HG02885 (cell line): ENCODE results near the gene MAPK8IP3.

ENCODE experiments used
- ATAC-seq: cut with Tn5 transposase; IDR thresholded peaks from one replicate; pipeline ENCODE4 v1.9.1; 2021; ENCODE audit warnings: mild to moderate bottlenecking; ENCODE audit not compliant: unreplicated experiment, poor library complexity

The MAPK8IP3 gene

GRCh38 chr16:1757714-1758461 is 51.9 kb downstream of the MAPK8IP3 start:
- ATAC-seq: no peak

GRCh38 chr16:1758923-1759322 is 52.9 kb downstream of the MAPK8IP3 start:
- no peak for ATAC-seq

DNA sequence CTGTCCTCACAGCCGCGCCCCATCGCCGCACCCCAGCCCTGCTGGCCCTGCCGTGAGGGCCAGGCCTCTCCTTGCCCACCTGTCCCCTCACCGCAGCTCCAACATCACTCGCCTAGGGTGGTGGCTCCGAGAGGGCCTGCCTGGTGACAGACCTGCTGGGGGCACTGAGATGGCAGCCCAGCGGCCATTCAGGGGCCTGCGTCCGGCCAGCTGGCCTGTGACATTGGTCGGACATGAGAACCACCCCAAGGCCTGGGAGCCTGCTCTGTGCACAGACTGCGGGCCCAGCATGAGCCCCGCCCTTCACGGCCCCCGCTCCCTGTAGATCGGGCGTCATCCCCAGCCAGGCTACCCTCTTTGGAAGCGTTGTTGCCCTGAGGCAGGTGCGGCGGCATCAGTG is 53.5 kb downstream of the MAPK8IP3 start:
- ATAC-seq: no peak

DNA sequence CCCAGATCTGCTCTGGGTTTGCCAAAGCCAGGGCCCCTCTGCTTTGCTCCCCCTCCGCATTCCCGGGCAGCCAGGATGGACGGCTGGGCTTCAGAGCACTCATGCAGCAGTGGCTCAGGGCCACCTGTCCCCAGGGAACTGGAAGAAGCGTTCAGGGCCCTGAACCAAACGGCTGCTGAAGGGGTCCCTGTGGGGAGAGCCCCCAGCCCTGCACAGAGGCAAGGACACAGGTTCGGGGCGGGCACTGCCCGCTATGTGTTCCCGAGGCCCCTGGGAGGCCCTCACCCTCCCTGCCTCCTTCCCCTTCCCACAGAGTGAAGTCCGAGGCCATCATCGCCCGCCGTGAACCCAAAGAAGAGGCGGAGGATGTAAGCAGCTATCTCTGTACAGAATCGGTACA is 54.9 kb downstream of the MAPK8IP3 start:
- no peak for ATAC-seq

DNA sequence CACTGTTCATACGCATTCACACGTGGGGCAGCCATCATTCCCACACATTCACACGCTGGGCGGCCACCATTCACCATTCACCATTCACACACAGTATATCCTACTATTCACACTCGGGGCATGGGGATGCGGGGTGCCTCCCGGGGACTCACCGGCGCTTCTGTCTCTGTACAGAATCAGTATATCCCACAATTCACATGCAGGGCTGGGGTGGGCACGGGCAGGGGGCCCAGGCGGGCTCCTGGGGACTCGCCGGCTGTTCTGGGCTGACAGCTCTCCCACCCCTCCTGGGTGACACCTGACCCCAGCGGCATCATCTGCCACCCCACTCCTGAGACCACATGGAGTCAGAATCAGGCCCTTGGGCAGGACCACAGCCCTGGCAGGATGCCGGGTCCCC is 55.8 kb downstream of the MAPK8IP3 start:
- ATAC-seq: no peak

- ATAC-seq: no peak
Observed at GRCh38 chr16:1762196-1762878, 56.3 kb downstream of the MAPK8IP3 start.

GRCh38 chr16:1762879-1763520 is 57.0 kb downstream of the MAPK8IP3 start:
- no peak for ATAC-seq

DNA sequence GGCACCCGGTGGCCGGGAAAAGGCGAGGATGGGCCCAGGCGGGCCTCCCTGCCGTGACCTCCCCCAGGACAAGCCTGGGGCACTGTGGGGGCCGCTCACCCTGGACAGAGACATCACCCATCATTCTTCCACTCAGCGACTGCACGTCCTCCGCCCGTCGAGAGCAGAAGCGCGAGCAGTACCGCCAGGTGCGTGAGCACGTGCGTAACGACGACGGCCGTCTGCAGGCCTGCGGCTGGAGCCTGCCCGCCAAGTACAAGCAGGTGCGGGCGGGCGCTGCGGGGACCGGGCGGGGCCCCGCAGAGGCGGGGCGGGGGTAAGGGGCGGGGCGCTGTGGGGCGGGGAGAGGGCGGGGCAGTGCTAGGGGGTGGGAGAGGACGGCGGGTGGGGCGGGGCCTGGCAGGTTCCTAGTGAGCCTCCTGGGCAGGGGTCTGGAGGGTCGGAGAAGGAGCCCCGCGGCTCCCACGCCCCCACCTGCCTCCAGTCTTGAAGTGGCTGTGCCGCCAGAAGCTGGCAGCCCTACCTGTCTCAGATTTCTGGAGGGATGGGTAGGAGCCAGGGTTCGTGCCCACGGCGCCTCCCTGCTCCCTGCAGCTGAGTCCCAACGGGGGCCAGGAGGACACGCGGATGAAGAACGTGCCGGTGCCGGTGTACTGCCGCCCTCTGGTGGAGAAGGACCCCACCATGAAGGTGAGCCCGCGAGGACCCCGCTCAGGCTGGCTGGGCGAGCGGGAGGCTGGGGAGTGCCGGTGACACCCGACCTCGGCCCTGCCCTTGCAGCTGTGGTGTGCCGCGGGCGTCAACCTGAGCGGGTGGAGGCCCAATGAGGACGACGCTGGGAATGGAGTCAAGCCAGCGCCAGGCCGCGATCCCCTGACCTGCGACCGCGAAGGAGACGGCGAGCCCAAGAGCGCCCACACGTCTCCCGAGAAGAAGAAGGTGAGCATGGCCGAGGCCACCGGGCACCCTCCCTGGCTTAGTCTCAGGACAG is 57.8 kb downstream of the MAPK8IP3 start:
- ATAC-seq: no peak

GRCh38 chr16:1764971-1765370 is 59.0 kb downstream of the MAPK8IP3 start:
- ATAC-seq: no peak

DNA sequence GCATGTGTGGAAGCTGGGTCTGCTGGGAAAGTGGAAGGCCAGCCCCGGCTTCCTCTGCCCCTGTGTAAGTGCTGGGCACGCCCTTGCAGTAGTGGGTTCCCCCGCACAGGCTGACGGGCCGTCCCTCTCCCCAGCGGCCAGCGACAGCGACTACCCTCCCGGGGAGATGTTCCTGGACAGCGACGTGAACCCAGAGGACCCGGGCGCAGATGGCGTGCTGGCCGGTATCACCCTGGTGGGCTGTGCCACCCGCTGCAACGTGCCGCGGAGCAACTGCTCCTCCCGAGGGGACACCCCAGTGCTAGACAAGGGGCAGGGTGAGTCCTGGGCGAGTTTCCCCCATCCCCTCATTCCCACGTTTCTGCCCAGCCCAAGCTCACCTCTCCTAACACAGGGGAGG is 59.8 kb downstream of the MAPK8IP3 start:
- ATAC-seq: no peak

DNA sequence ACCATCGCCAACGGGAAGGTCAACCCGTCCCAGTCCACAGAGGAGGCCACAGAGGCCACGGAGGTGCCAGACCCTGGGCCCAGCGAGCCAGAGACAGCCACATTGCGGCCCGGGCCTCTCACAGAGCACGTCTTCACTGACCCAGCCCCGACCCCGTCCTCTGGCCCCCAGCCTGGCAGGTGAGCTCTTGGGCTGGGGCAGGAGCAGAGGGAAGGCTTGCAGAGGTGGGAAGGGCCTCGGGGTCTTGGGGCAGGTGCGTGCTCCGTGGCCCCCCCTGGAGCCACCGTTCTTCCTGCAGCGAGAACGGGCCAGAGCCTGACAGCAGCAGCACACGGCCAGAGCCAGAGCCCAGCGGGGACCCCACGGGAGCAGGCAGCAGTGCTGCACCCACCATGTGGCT is 60.2 kb downstream of the MAPK8IP3 start:
- no peak for ATAC-seq

GRCh38 chr16:1766701-1767100 is 60.7 kb downstream of the MAPK8IP3 start:
- no peak for ATAC-seq

GRCh38 chr16:1767116-1767994 is 61.4 kb downstream of the MAPK8IP3 start:
- no peak for ATAC-seq

DNA sequence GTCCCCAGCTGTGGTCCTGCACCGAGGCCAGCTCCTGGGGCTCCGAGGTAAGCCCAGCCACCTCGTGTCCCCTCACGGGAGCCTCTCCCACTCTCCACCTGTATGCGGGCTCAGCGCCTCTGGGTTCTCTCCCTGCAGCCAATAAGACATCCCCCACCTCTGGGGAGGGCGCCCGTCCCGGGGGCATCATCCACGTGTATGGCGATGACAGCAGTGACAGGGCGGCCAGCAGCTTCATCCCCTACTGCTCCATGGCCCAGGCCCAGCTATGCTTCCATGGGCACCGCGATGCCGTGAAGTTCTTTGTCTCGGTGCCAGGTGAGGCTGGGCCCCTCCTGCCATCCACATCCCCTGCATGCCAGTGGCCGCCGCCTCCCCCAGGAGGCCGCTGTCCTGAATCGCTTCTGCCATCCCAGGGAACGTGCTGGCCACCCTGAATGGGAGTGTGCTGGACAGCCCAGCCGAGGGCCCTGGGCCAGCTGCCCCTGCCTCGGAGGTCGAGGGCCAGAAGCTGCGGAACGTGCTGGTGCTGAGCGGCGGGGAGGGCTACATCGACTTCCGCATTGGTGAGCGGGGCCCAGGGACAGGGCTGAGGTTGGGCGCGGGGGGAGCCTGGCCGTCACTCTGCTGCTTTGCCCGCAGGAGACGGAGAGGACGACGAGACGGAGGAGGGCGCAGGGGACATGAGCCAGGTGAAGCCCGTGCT is 62.2 kb downstream of the MAPK8IP3 start:
- no peak for ATAC-seq

DNA sequence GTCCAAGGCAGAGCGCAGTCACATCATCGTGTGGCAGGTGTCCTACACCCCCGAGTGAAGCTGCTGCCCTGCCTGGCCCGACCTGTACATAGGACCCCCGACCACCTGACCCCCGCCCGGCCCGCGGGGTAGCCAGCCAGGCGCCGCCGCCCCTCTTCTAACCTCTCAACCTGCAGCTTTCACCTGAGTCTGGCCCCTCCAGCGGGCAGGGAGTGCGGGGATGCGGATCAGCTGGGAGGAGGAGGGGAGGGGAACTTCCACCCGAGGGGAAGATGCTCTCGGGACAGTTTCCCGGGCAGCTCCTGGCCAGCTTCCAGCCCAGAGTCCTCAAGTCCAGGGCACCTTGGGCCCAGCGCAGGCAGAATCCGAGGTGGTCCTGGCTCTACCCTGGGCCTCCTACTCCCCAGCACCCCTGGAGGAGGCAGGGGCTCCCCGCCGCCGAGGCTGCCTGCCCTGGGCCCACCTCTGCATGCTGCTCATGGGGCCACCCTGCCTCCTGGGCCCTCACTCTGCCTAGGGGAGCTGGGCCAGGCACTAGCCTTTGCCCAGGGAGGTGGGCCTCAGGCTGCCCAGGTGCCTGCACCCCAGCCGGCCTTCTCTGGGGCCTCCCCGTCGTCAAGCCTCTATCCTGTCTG is 62.9 kb downstream of the MAPK8IP3 start:
- ATAC-seq: no peak

DNA sequence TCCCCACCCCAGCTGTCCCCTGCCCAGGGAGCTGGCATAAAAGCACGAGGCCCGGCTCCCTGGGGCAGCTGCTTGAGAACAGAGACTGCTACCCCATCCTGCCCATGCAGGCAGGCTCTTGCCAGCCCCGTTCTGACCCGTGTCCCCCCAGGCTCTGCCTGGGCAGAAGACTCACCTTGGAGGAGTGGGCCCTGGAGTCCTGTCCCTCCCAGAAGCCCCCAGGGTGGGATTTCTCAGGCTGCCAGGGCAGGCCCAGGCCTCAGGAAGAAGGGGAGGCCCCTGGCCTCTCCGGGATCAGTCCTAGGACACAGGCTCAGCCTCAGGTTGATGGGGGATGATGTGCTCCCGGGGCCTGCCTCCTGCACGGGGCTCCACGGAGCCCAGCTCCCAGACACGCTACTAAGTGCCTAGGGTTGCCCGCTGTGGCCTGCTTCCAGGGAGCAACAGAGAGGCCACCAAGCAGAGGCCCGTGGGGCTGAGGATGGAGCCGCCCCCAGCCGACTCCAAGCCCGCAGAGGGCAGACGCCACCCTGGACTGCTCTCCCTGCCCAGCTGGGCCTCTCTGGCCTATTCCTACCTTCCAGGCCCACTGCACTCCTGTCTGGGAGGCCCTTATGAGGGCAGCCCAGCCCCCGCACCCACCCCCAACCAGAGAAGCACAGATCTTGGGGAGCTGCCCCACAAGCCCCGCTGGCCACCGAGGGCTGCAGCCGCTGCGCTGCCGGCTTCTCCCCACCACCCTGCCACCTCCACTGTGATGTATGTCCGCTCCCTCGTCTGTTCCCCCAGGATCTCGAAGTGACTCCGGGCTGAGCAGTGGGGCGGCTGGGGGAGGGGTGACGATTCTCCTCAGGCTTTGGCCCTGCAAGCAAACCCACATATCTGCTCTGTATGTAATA is 63.7 kb downstream of the MAPK8IP3 start:
- ATAC-seq: no peak
